ENCODE data around the gene ASCC1. TPM values are rescaled to one million over a fixed set of nuclear protein-coding genes. Genes with fewer than 3 reads are reported as not detected.

ASCC1 gene
- total RNA-seq, 6 experiments from 2014 or later: 21.0 to 29.6 (median 25.3) TPM

GRCh38 chr10:72126872-72127232, 89.2 kb downstream of the ASCC1 start:
- H3K27ac Mint-ChIP-seq: no peak overlapping the region
- H3K4me3 Mint-ChIP-seq: no peak overlapping the region
- TF ChIP-seq CTCF (IDR thresholded peaks at IDR 0.05): no peak
- no peaks in the 10 kb centered on the region for H3K9me3 Mint-ChIP-seq
- H3K4me1 Mint-ChIP-seq (ENCODE audit: low read depth): peaks cover 13% of the 10 kb centered on the region
- H3K27me3 Mint-ChIP-seq (ENCODE audit: insufficient read depth): no peaks in the 10 kb centered on the region; the same call in 1 of the 2 replicates
- H3K36me3 Mint-ChIP-seq (ENCODE audit: low read depth): no peaks in the 10 kb centered on the region
- DNase-seq: no peak

DNA sequence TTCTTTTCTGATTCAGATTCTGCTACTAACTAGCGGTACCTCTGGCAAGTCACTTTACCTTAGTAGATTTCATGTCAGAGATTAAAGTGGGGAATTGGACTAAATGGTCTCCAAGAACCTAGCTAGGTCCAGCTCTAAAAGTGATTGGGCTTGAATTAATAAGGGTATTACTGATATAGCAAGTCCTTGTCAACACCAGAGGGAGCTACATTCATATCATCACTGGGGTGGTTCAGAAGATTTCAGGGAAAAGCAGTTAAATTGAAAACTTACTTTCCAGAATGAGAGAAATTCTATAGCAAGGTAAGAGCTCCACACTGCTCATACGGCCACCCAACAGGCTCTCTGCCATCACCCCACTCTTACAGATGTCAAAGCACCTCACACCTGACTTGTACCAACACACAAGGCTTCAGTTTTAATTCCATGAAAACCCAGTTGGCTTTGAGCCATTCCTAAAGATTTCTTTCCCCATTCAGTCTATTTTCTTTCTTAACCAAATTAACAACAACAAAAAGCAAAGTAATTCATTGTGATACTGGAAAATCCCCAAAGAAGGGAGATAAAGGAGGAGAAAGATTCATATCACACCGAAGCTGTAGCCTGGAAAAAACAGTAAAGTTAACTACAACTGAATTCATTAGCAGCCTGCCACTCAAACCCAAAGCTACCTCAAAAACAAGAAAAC, 89.7 kb downstream of the ASCC1 start:
- Mint-ChIP-seq H3K4me3 (no peak overlapping the region), H3K27ac (no peak overlapping the region; the same call in 1 of the 2 replicates), H3K9me3 (no peaks in the 10 kb centered on the region), H3K36me3 (ENCODE audit: low read depth) (no peaks in the 10 kb centered on the region), H3K4me1 (ENCODE audit: low read depth) (peaks cover 13% of the 10 kb centered on the region), H3K27me3 (ENCODE audit: insufficient read depth) (no peaks in the 10 kb centered on the region; the same call in 1 of the 2 replicates)
- DNase-seq: peak; percentile 57
- peak; percentile 82 for TF ChIP-seq CTCF (IDR thresholded peaks at IDR 0.05)

GRCh38 chr10:72124989-72125388, 91.1 kb downstream of the ASCC1 start:
- Mint-ChIP-seq H3K4me1 (ENCODE audit: low read depth) (peaks cover 13% of the 10 kb centered on the region), H3K4me3 (no peak overlapping the region), H3K27me3 (ENCODE audit: insufficient read depth) (no peaks in the 10 kb centered on the region; the same call in 1 of the 2 replicates), H3K9me3 (no peaks in the 10 kb centered on the region), H3K27ac (peak overlapping the region; percentile 44; the same call in 1 of the 2 replicates), H3K36me3 (ENCODE audit: low read depth) (no peaks in the 10 kb centered on the region)
- TF ChIP-seq CTCF (IDR thresholded peaks at IDR 0.05): no peak
- DNase-seq: peak; percentile 11

DNA sequence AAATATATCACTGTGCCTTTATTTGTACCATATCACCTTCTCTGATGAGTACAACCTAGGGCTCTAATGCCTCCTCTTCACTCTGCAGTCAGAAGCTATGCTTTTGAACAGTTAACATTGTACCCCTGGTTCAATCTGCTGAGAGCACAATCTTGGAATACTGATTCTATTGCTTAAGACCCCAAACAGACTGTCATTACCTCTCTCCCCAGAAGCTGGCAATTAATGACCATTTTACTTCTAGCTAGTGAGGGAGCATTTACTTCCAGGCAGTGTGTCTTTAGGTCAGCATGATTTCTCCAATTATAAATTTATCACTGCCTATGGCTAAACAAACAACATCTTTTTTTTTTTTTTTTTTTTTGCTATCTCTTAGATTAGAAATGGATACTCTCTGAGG, 91.7 kb downstream of the ASCC1 start:
- Mint-ChIP-seq H3K4me3 (no peak overlapping the region), H3K4me1 (ENCODE audit: low read depth) (peaks cover 13% of the 10 kb centered on the region), H3K27ac (no peak overlapping the region; the same call in 1 of the 2 replicates), H3K9me3 (no peaks in the 10 kb centered on the region), H3K27me3 (ENCODE audit: insufficient read depth) (no peaks in the 10 kb centered on the region; the same call in 1 of the 2 replicates), H3K36me3 (ENCODE audit: low read depth) (no peaks in the 10 kb centered on the region)
- DNase-seq: no peak
- no peak for TF ChIP-seq CTCF (IDR thresholded peaks at IDR 0.05)

DNA sequence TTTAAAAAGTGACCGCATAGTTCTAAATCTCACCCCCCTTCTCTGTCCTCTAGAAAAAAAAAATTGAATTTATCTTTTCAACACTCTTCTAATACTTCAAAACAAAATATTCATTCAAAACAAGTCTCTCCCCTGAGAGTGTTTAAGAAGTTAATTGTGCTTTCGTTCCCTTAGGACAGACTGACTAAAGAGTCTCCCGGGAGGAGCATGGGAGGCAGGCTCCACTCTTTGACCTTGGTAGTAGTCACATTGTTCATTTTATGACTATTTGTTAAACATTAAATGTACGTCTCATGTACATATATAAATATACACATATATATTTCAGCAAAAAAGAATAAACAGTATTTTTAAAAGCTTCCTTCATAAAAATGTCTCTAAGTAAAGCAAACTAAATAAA, 92.5 kb downstream of the ASCC1 start:
- Mint-ChIP-seq H3K4me3 (no peak overlapping the region), H3K27ac (no peak overlapping the region), H3K27me3 (ENCODE audit: insufficient read depth) (no peaks in the 10 kb centered on the region; the same call in 1 of the 2 replicates), H3K9me3 (no peaks in the 10 kb centered on the region), H3K4me1 (ENCODE audit: low read depth) (peaks cover 13% of the 10 kb centered on the region), H3K36me3 (ENCODE audit: low read depth) (no peaks in the 10 kb centered on the region)
- no peak for DNase-seq
- no peak for TF ChIP-seq CTCF (IDR thresholded peaks at IDR 0.05)
